Vagina (tissue), 2 donors: ENCODE results near the gene SNRNP25. TPM values are rescaled to one million over a fixed set of nuclear protein-coding genes. Genes with fewer than 3 reads are reported as not detected.

Experiments used
- DNase-seq, 2 donors: peaks; one replicate each; pipeline ENCODE4 v3.0.0-alpha.2; 2017; ENCODE audit errors: extremely low spot score in 2 of 2
- H3K27ac ChIP-seq: fragments of 200-600 bp; sonication (generic); one replicate; pipeline ENCODE4 v1.5.1; 2019
- H3K27me3 ChIP-seq: fragments of 200-600 bp; sonication (generic); one replicate; pipeline ENCODE4 v1.5.1; 2019
- H3K36me3 ChIP-seq, 2 donors: fragments of 200-600 bp; sonication (generic); one replicate each; pipeline ENCODE4 v1.5.1; 2017 to 2019
- H3K4me1 ChIP-seq: fragments of 200-600 bp; sonication (generic); one replicate; pipeline ENCODE4 v1.5.1; 2019
- H3K4me3 ChIP-seq, 2 donors: fragments of 200-600 bp; sonication (generic); 1 replicate in 1 of 2; 2 replicates in 1 of 2; pipeline ENCODE4 v1.5.1; 2016 to 2019
- H3K9me3 ChIP-seq: fragments of 200-600 bp; sonication (generic); one replicate; pipeline ENCODE4 v1.5.1; 2019
- CTCF ChIP-seq, 3 experiments: fragments of 450-650 bp in 2 of 3; fragments of 200-600 bp in 1 of 3; sonication (generic) in 1 of 3; IDR thresholded peaks; one replicate each; pipeline ENCODE4 v1.5.1; 2017 to 2019; ENCODE audit warnings: antibody characterized with exemption in 3 of 3, mild to moderate bottlenecking in 2 of 3, moderate library complexity in 2 of 3
- POLR2A ChIP-seq, 2 donors: fragments of 450-650 bp; IDR thresholded peaks; one replicate each; pipeline ENCODE4 v1.6.1; 2017; ENCODE audit warnings: antibody characterized with exemption in 2 of 2, mild to moderate bottlenecking in 2 of 2, moderate library complexity in 2 of 2
- POLR2AphosphoS5 ChIP-seq, 2 donors: sonication (generic); formaldehyde crosslinking; IDR thresholded peaks; one replicate each; pipeline ENCODE4 v1.9.0; 2017; ENCODE audit warnings: antibody characterized with exemption in 2 of 2, mild to moderate bottlenecking in 2 of 2, low read depth in 1 of 2; ENCODE audit not compliant: insufficient read depth in 1 of 2
- intact Hi-C: fragments of 100-400 bp; cut with DNase I; formaldehyde crosslinking; loops from one replicate; pipeline ENCODE4 v1.15.1; 2023
- total RNA-seq: library from RNA; depleted of rRNA; stranded (reverse); fragments of >200 nt; gene quantifications from one replicate; pipeline ENCODE4 v1.2.3, GENCODE V29; 2016

The SNRNP25 gene
- total RNA-seq, 1 donor from 2014 or later: 15.0 TPM

GRCh38 chr16:56231-56927 lies 2.8 kb downstream of the SNRNP25 start:
- Histone ChIP-seq H3K36me3 (peaks cover 0 to 53% of the 10 kb centered on the region in 2 donors), H3K9me3 (no peaks in the 10 kb centered on the region), H3K4me1 (peaks cover 15% of the 10 kb centered on the region), H3K4me3 (no peak overlapping the region), H3K27ac (no peak overlapping the region), H3K27me3 (no peaks in the 10 kb centered on the region)
- intact Hi-C loops: no loop called here
- TF ChIP-seq CTCF (IDR thresholded peaks at IDR 0.05): no peak
- TF ChIP-seq POLR2AphosphoS5 (IDR thresholded peaks at IDR 0.05; ENCODE audit: insufficient read depth in 1 of 2, low read depth in 1 of 2): no peak
- no peak for TF ChIP-seq POLR2A (IDR thresholded peaks at IDR 0.05)
- no peak for DNase-seq

DNA sequence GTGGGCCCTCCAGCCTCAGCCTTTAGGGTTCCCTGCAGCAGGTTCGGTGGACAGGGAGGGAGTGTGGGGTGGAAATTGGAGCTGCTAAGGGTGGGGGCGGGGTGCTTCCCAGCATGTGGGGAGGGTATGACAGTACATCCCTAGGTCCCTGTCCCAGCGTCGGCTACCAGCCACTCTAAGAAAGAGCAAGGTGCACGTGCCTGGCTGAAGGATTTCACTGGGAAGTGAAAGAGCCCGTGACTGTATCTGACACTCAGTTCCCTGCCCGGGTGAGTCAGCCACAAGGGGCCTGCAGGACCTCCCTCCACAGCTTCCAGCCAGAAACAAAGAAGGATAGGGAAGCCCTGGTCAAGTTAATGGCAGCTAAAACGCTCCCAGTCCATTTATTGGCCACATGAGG lies 4.1 kb downstream of the SNRNP25 start:
- H3K27me3 ChIP-seq: no peaks in the 10 kb centered on the region
- peaks cover 10% of the 10 kb centered on the region for H3K4me1 ChIP-seq
- no peak overlapping the region for H3K27ac ChIP-seq
- H3K36me3 ChIP-seq: peaks cover 0 to 66% of the 10 kb centered on the region in 2 donors
- no peak overlapping the region for H3K4me3 ChIP-seq
- intact Hi-C loops: no loop called here
- no peaks in the 10 kb centered on the region for H3K9me3 ChIP-seq
- DNase-seq: no peak
- no peak for TF ChIP-seq POLR2AphosphoS5 (IDR thresholded peaks at IDR 0.05; ENCODE audit: insufficient read depth in 1 of 2, low read depth in 1 of 2)
- TF ChIP-seq POLR2A (IDR thresholded peaks at IDR 0.05): no peak
- no peak for TF ChIP-seq CTCF (IDR thresholded peaks at IDR 0.05)

DNA sequence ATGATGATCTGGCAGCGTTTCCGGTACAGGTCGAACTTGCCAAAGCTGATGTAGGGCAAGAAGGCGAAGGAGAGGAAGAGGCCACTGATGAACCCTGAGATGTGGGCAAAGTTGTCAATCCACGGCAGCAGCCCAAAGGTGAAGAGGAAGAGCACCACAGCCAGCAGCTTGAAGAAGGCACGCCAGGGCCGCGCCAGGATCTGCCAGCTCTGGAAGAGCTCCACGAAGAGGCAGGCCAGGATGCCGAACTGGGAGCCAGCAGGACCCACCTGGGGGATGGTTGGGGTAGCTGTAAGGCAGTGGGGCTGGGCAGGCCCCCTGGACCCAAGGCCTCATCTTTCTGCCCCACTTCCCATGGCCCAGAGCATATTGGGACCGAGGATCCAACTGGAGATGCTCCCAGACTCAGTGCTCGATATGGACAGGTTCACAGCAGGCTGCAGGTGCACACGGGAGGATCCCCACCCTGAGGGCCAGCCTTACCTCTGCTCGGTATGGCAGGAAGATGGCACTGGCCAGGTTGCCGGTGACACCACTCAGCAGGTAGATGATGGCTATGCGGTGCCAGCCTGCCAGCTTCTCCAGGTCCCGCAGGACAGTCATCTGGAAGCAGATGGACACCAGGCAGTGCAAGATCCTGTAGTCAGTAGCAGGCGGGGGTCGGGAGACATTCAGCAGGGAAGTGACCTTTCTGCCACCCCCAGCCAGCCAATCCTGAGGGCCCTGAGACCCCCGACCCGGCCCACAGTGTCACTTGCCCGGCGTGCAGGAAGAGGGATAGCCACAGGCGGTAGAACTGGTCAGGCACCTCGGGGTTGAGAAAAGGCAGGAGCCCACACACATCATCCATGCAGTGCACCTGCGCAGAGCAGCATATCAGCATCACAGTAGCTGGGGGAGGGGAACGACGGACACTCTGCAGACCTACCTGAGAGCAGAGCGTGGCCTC lies 5.1 kb downstream of the SNRNP25 start:
- TF ChIP-seq POLR2A (IDR thresholded peaks at IDR 0.05) (no peak), POLR2AphosphoS5 (IDR thresholded peaks at IDR 0.05; ENCODE audit: insufficient read depth in 1 of 2, low read depth in 1 of 2) (no peak), CTCF (IDR thresholded peaks at IDR 0.05) (no peak)
- DNase-seq: no peak
- intact Hi-C loops: no loop called here
- Histone ChIP-seq H3K36me3 (peaks cover 0 to 76% of the 10 kb centered on the region in 2 donors), H3K27ac (no peak overlapping the region), H3K4me3 (no peak overlapping the region), H3K9me3 (no peaks in the 10 kb centered on the region), H3K4me1 (peaks cover 10% of the 10 kb centered on the region), H3K27me3 (no peaks in the 10 kb centered on the region)

DNA sequence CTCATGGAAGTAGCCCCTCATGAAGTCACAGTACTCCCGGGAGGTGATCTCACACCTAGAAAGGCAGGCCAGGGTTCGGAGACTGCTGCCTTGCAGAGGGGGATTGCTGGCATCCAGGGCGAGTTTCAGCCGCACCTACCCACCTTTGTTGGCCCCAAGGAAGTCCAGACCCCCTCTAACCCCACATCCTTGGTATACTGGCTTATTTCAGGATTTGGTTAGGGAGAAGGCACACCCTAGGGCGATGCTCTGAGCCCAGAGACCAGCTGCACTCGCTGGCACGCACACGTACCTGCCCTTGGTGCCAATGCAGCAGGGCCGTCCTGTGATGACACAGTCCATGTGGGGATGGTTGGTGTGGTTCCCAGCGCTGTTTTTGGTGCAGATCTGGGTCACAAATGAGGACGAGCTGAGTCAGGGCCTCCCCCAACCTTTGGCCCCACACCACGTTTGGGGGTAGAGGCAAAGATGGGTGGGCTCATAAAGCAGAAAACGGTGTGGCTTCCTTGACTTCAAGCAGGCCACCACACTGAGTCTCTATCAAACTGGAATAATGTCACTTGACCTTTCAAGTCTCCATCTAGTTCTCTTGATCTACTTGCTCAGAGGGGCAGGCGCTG lies 5.9 kb downstream of the SNRNP25 start:
- no peak for TF ChIP-seq CTCF (IDR thresholded peaks at IDR 0.05)
- TF ChIP-seq POLR2A (IDR thresholded peaks at IDR 0.05): no peak
- no peak for TF ChIP-seq POLR2AphosphoS5 (IDR thresholded peaks at IDR 0.05; ENCODE audit: insufficient read depth in 1 of 2, low read depth in 1 of 2)
- Histone ChIP-seq H3K4me1 (peaks cover 3% of the 10 kb centered on the region), H3K27ac (no peak overlapping the region), H3K27me3 (no peaks in the 10 kb centered on the region), H3K4me3 (no peak overlapping the region), H3K9me3 (no peaks in the 10 kb centered on the region), H3K36me3 (peaks cover 0 to 83% of the 10 kb centered on the region in 2 donors)
- intact Hi-C loops: no loop called here
- DNase-seq: no peak
